ENCODE measurements around the gene RANBP3L. TPM values are rescaled to one million over a fixed set of nuclear protein-coding genes. Genes with fewer than 3 reads are reported as not detected.
"Not testable (repeated sequence)": the region's sequence is repeated elsewhere in the genome, so short reads cannot be mapped to it uniquely, and the experiment has no call there.

Gene RANBP3L
- polyA plus RNA-seq, 2 of the 4 experiments (the other 2 are of a cell fraction), result not detected

GRCh38 chr5:36199620-36200019 is 102.1 kb downstream of the RANBP3L start:
- FAIRE-seq (no peak), ATAC-seq (no peak), DNase-seq (ENCODE audit: low read depth in 1 of 2, low spot score in 1 of 2) (no peak)
- H3K4me1 ChIP-seq, result no peaks in the 10 kb centered on the region
- no peak overlapping the region for H3K4me2 ChIP-seq
- H3K27ac ChIP-seq, result no peak overlapping the region
- no peaks in the 10 kb centered on the region for H3K9me3 ChIP-seq
- no peak overlapping the region for H3K4me3 ChIP-seq
- WGBS (ENCODE audit: missing lambda C conversion rate), result 91% methylated on average over 2 of the region's 2 CpGs
- TF ChIP-seq HDAC2 (IDR thresholded peaks at IDR 0.05) (no peak), EP300 (IDR thresholded peaks at IDR 0.05) (no peak), NR3C1 (IDR thresholded peaks at IDR 0.05) (no peak), GATA3 (IDR thresholded peaks at IDR 0.05; ENCODE audit: borderline replicate concordance) (no peak), CEBPB (IDR thresholded peaks at IDR 0.05) (no peak)
- POLR2A ChIA-PET, result no interaction called here
- CTCF ChIA-PET, result no interaction called here

GRCh38 chr5:36198783-36199182 is 102.9 kb downstream of the RANBP3L start:
- H3K4me3 ChIP-seq; POLR2A ChIA-PET; H3K4me1 ChIP-seq; ATAC-seq; H3K27ac ChIP-seq; H3K9me3 ChIP-seq; FAIRE-seq; CTCF ChIA-PET; H3K4me2 ChIP-seq; DNase-seq (ENCODE audit: low read depth in 1 of 2, low spot score in 1 of 2): not testable (repeated sequence)
- 76% methylated on average over 3 of the region's 3 CpGs for WGBS (ENCODE audit: missing lambda C conversion rate)

Other genes with a start within 250 kb of the RANBP3L start
- gene UGT3A2, start 235.0 kb downstream of the RANBP3L start, polyA plus RNA-seq (2011; rRNA removed), result not detected in 2 replicates
- gene UGT3A2, start 235.0 kb downstream of the RANBP3L start, polyA plus RNA-seq (2017; fragmentation: RNase III; extraction: RNeasy Plus Mini Kit Qiagen cat#74134 plus additional on column Dnase treatment), result not detected in 3 replicates
- 5.4 and 6.8 TPM in 2 replicates for gene LMBRD2, start 150.0 kb downstream of the RANBP3L start, polyA plus RNA-seq (2011; rRNA removed)
- 2.6 to 3.6 TPM (median 2.9 TPM) in 3 replicates for gene LMBRD2, start 150.0 kb downstream of the RANBP3L start, polyA plus RNA-seq (2017; fragmentation: RNase III; extraction: RNeasy Plus Mini Kit Qiagen cat#74134 plus additional on column Dnase treatment)
- gene SKP2, start 149.8 kb downstream of the RANBP3L start, polyA plus RNA-seq (2011; rRNA removed), result 13.7 and 23.4 TPM in 2 replicates
- gene SKP2, start 149.8 kb downstream of the RANBP3L start, polyA plus RNA-seq (2017; fragmentation: RNase III; extraction: RNeasy Plus Mini Kit Qiagen cat#74134 plus additional on column Dnase treatment), result 11.4 to 12.4 TPM (median 12.4 TPM) in 3 replicates
- 17.8 and 21.9 TPM in 2 replicates for gene NADK2, start 60.0 kb downstream of the RANBP3L start, polyA plus RNA-seq (2011; rRNA removed)
- gene NADK2, start 60.0 kb downstream of the RANBP3L start, polyA plus RNA-seq (2017; fragmentation: RNase III; extraction: RNeasy Plus Mini Kit Qiagen cat#74134 plus additional on column Dnase treatment), result 12.6 to 14.0 TPM (median 13.2 TPM) in 3 replicates

Measured in A549 (cell line).